HG03175 (cell line): ENCODE measurements around the gene THSD4.

Experiments used
- ATAC-seq: cut with Tn5 transposase; IDR thresholded peaks from one replicate; pipeline ENCODE4 v1.9.1; 2021; ENCODE audit warnings: mild to moderate bottlenecking, moderate library complexity; ENCODE audit not compliant: unreplicated experiment

The THSD4 gene

GRCh38 chr15:71598741-71599140 is 483.5 kb downstream of the THSD4 start:
- no peak for ATAC-seq

GRCh38 chr15:71599418-71600151 is 484.3 kb downstream of the THSD4 start:
- no peak for ATAC-seq

GRCh38 chr15:71600237-71600636 is 485.0 kb downstream of the THSD4 start:
- no peak for ATAC-seq

- no peak for ATAC-seq
Measured at GRCh38 chr15:71601038-71601834, 486.0 kb downstream of the THSD4 start.

GRCh38 chr15:71603379-71603778 is 488.1 kb downstream of the THSD4 start:
- ATAC-seq: no peak

- no peak for ATAC-seq
Measured at GRCh38 chr15:71607383-71607782, 492.1 kb downstream of the THSD4 start.

GRCh38 chr15:71610728-71611552 is 495.7 kb downstream of the THSD4 start:
- ATAC-seq: no peak

- ATAC-seq: no peak
Measured at GRCh38 chr15:71611553-71612396, 496.5 kb downstream of the THSD4 start.

GRCh38 chr15:71612397-71612722 is 497.1 kb downstream of the THSD4 start:
- no peak for ATAC-seq

- no peak for ATAC-seq
Measured at GRCh38 chr15:71612869-71613268, 497.6 kb downstream of the THSD4 start.

- no peak for ATAC-seq
Measured at GRCh38 chr15:71623111-71623510, 507.8 kb downstream of the THSD4 start.

GRCh38 chr15:71626596-71627088 is 511.4 kb downstream of the THSD4 start:
- ATAC-seq: no peak

- ATAC-seq: no peak
Measured at GRCh38 chr15:71627188-71627587, 511.9 kb downstream of the THSD4 start.

- no peak for ATAC-seq
Measured at GRCh38 chr15:71627604-71628003, 512.3 kb downstream of the THSD4 start.

GRCh38 chr15:71628988-71629770 is 513.9 kb downstream of the THSD4 start:
- ATAC-seq: no peak

- no peak for ATAC-seq
Measured at GRCh38 chr15:71629781-71630474, 514.7 kb downstream of the THSD4 start.

- no peak for ATAC-seq
Measured at GRCh38 chr15:71630475-71630809, 515.2 kb downstream of the THSD4 start.

GRCh38 chr15:71632576-71633195 is 517.4 kb downstream of the THSD4 start:
- no peak for ATAC-seq
